Loucy (cell line): ENCODE results near the gene ALS2CL.

Experiments used
- EZH2phosphoT487 ChIP-seq: fragments of 200-600 bp; IDR thresholded peaks from 2 replicates; pipeline ENCODE4 v1.6.1; 2018; ENCODE audit warnings: antibody characterized with exemption, mild to moderate bottlenecking, moderate library complexity, borderline replicate concordance
- TF ChIP-seq, protein P1 (sequence below): fragments of 200-600 bp; sonication (generic); conservative IDR thresholded peaks from 2 replicates; pipeline ENCODE4 v1.5.1; 2014; ENCODE audit warnings: mild to moderate bottlenecking, antibody characterized with exemption, low read length

- TF ChIP-seq, protein P1, sequence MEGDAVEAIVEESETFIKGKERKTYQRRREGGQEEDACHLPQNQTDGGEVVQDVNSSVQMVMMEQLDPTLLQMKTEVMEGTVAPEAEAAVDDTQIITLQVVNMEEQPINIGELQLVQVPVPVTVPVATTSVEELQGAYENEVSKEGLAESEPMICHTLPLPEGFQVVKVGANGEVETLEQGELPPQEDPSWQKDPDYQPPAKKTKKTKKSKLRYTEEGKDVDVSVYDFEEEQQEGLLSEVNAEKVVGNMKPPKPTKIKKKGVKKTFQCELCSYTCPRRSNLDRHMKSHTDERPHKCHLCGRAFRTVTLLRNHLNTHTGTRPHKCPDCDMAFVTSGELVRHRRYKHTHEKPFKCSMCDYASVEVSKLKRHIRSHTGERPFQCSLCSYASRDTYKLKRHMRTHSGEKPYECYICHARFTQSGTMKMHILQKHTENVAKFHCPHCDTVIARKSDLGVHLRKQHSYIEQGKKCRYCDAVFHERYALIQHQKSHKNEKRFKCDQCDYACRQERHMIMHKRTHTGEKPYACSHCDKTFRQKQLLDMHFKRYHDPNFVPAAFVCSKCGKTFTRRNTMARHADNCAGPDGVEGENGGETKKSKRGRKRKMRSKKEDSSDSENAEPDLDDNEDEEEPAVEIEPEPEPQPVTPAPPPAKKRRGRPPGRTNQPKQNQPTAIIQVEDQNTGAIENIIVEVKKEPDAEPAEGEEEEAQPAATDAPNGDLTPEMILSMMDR: no peak
- TF ChIP-seq EZH2phosphoT487: no peak
Measured at GRCh38 chr3:46656778-46657556, 36.5 kb downstream of the ALS2CL start.
